HepG2 (cell line): ENCODE data around the gene PPAT. TPM values are rescaled to one million over a fixed set of nuclear protein-coding genes. Genes with fewer than 3 reads are reported as not detected.

Experiments used
- CEBPB ChIP-seq: IDR thresholded peaks from 2 replicates; pipeline ENCODE4 v1.6.1; 2011; ENCODE audit warnings: low read depth, low read length, improper control_type of control experiment, borderline replicate concordance
- GRHL1 ChIP-seq: sonication (generic); formaldehyde crosslinking; conservative IDR thresholded peaks from 2 replicates; pipeline ENCODE4 v1.8.0; 2022; ENCODE audit warnings: missing genetic modification reagents
- IKZF4 ChIP-seq: sonication (generic); formaldehyde crosslinking; IDR thresholded peaks from 2 replicates; pipeline ENCODE4 v1.5.1; 2020; ENCODE audit warnings: borderline replicate concordance, mild to moderate bottlenecking, low read depth, missing genetic modification reagents; ENCODE audit errors: not compliant biosample characterization
- IRX3 ChIP-seq: sonication (generic); formaldehyde crosslinking; IDR thresholded peaks from 2 replicates; pipeline ENCODE4 v1.8.1; 2023; ENCODE audit warnings: mild to moderate bottlenecking, low read depth, missing genetic modification reagents, borderline replicate concordance
- KMT2A ChIP-seq: sonication (generic); formaldehyde crosslinking; IDR thresholded peaks from 2 replicates; pipeline ENCODE4 v1.4.0; 2020; ENCODE audit warnings: missing genetic modification reagents
- RARG ChIP-seq: sonication (generic); formaldehyde crosslinking; IDR thresholded peaks from 2 replicates; pipeline ENCODE4 v1.4.0; 2020; ENCODE audit warnings: low read depth, mild to moderate bottlenecking, missing genetic modification reagents
- TERF1 ChIP-seq: sonication (generic); formaldehyde crosslinking; IDR thresholded peaks from 2 replicates; pipeline ENCODE4 v1.8.0; 2022; ENCODE audit warnings: mild to moderate bottlenecking, missing genetic modification reagents, moderate library complexity
- ZBTB42 ChIP-seq: sonication (generic); formaldehyde crosslinking; IDR thresholded peaks from 2 replicates; pipeline ENCODE4 v1.5.0; 2020; ENCODE audit warnings: mild to moderate bottlenecking, missing genetic modification reagents
- ZNF292 ChIP-seq: sonication (generic); formaldehyde crosslinking; IDR thresholded peaks from 2 replicates; pipeline ENCODE4 v1.8.1; 2022; ENCODE audit warnings: mild to moderate bottlenecking, low read depth, missing genetic modification reagents, borderline replicate concordance
- ZNF646 ChIP-seq: sonication (generic); formaldehyde crosslinking; IDR thresholded peaks from 2 replicates; pipeline ENCODE4 v1.9.0; 2021; ENCODE audit warnings: mild to moderate bottlenecking, missing genetic modification reagents
- polyA plus RNA-seq, 8 experiments: library from polyadenylated mRNA; depleted of rRNA in 3 of 8; stranded (reverse) in 7 of 8; unstranded in 1 of 8; fragments of >200 nt; fragmentation: Illumina TruSeq in 4 of 8; extraction: Trizol in 4 of 8; gene quantifications; 2 replicates each; pipeline versions ENCODE4 v1.2.1 to v1.2.3, GENCODE V29; 2011 to 2016; ENCODE audit warnings: low read depth in 4 of 8, missing spikeins in 1 of 8, mixed read lengths in 1 of 8; ENCODE audit not compliant: insufficient read depth in 1 of 8
- total RNA-seq, 5 experiments: library from RNA; depleted of rRNA; stranded (reverse); fragments of >200 nt; fragmentation: Illumina TruSeq; extraction: Trizol; gene quantifications; 2 replicates each; pipeline ENCODE4 v1.2.3, GENCODE V29; 2016; ENCODE audit warnings: low read depth in 1 of 5
- TF ChIP-seq, protein P1 (sequence below): sonication (generic); formaldehyde crosslinking; IDR thresholded peaks from 2 replicates; pipeline ENCODE4 v1.4.0; 2020; ENCODE audit warnings: missing genetic modification reagents
- TF ChIP-seq, protein P2 (sequence below): sonication (generic); formaldehyde crosslinking; IDR thresholded peaks from 2 replicates; pipeline ENCODE4 v1.9.0; 2021; ENCODE audit warnings: missing genetic modification reagents, mild to moderate bottlenecking, borderline replicate concordance
- TF ChIP-seq, protein P3 (sequence below): sonication (generic); formaldehyde crosslinking; IDR thresholded peaks from 2 replicates; pipeline ENCODE4 v1.5.0; 2020; ENCODE audit warnings: missing genetic modification reagents

PPAT gene
- total and polyA plus RNA-seq, 2 of the 13 experiments (the other 11 are each of a cell fraction or from before 2014, with no cell fraction given), result 16.9 to 62.6 TPM

DNA sequence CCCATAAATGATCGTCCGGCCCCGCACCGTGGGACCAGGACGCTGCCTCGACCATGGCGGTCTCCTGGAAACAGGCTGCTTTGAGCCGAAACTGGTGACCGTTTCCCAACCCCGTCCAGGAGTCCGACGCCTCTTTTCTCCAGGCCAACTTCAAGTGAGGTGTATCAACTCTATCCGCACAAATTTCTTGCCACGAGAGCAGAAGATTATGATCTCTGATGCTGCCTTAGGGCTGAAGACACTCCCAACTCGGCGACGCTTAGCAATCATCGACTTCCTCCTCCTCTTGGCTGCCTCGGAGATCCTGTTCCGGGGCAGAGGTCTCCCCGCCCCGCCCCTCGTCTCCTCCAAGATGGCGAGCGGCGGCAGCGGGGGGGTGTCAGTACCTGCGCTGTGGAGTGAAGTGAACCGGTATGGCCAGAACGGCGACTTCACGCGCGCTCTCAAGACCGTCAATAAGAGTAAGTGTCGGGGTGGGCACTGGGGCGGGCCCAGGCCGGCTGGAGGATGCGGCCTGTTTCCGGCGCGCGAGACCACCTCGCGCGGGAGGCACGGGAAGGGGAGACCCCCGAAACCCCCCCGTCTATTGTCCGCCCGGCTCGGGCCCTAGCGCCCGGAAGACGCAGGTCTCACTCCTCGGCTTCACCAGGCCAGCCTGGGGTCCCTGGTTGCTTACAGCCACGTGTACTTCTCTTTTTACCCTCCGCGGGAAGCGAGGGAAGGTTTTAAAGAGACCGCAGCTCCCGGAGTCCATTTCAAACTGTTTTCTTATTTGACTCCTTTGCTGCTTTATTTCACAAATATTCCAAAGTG is 32.1 kb upstream of the PPAT start, which contains the start of gene SRP72 (continued):
- TF ChIP-seq ZNF646 (CRISPR knock-in tag) (no peak), TERF1 (CRISPR knock-in tag) (no peak), GRHL1 (CRISPR knock-in tag) (no peak), KMT2A (CRISPR knock-in tag) (peak; percentile 86), ZBTB42 (CRISPR knock-in tag) (no peak), RARG (CRISPR knock-in tag) (no peak), IRX3 (no peak), IKZF4 (peak; percentile 50), ZNF292 (CRISPR knock-in tag) (no peak), CEBPB (no peak)
- TF ChIP-seq, protein P1, sequence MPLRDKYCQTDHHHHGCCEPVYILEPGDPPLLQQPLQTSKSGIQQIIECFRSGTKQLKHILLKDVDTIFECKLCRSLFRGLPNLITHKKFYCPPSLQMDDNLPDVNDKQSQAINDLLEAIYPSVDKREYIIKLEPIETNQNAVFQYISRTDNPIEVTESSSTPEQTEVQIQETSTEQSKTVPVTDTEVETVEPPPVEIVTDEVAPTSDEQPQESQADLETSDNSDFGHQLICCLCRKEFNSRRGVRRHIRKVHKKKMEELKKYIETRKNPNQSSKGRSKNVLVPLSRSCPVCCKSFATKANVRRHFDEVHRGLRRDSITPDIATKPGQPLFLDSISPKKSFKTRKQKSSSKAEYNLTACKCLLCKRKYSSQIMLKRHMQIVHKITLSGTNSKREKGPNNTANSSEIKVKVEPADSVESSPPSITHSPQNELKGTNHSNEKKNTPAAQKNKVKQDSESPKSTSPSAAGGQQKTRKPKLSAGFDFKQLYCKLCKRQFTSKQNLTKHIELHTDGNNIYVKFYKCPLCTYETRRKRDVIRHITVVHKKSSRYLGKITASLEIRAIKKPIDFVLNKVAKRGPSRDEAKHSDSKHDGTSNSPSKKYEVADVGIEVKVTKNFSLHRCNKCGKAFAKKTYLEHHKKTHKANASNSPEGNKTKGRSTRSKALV (CRISPR knock-in tag), result no peak
- TF ChIP-seq, protein P2, sequence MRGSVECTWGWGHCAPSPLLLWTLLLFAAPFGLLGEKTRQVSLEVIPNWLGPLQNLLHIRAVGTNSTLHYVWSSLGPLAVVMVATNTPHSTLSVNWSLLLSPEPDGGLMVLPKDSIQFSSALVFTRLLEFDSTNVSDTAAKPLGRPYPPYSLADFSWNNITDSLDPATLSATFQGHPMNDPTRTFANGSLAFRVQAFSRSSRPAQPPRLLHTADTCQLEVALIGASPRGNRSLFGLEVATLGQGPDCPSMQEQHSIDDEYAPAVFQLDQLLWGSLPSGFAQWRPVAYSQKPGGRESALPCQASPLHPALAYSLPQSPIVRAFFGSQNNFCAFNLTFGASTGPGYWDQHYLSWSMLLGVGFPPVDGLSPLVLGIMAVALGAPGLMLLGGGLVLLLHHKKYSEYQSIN, result no peak
- TF ChIP-seq, protein P3, sequence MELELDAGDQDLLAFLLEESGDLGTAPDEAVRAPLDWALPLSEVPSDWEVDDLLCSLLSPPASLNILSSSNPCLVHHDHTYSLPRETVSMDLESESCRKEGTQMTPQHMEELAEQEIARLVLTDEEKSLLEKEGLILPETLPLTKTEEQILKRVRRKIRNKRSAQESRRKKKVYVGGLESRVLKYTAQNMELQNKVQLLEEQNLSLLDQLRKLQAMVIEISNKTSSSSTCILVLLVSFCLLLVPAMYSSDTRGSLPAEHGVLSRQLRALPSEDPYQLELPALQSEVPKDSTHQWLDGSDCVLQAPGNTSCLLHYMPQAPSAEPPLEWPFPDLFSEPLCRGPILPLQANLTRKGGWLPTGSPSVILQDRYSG (CRISPR knock-in tag), result no peak
